Endothelial cell of umbilical vein (primary cell): ENCODE data around the gene ZNF526. TPM values are rescaled to one million over a fixed set of nuclear protein-coding genes. Genes with fewer than 3 reads are reported as not detected.

Experiments
- BruUV-seq: library from RNA; stranded (reverse); fragments of 400-500 nt; replicated peaks from 2 replicates; lab custom pipeline; 2021; lab: Mats Ljungman, UMichigan
- CTCF ChIA-PET: fragments of 300-600, 350-600 bp; sonication (Branson Sonifier 250); formaldehyde crosslinking; loops from one replicate; lab custom pipeline; 2021; ENCODE audit warnings: antibody characterized with exemption, inconsistent platforms; lab: Charles Lee
- POLR2A ChIA-PET: fragments of 300-600, 350-600 bp; sonication (Branson Sonifier 250); formaldehyde crosslinking; loops from one replicate; lab custom pipeline; 2021; ENCODE audit warnings: antibody characterized with exemption, inconsistent platforms; lab: Charles Lee
- DNase-seq: peaks from one replicate; pipeline ENCODE4 v3.0.0-alpha.2; 2011; ENCODE audit warnings: low read depth, low spot score
- FAIRE-seq: peaks from 2 replicates; lab custom pipeline; 2011; peaks lifted over from hg19 to GRCh38; lab: Jason Lieb, UNC
- H2AFZ ChIP-seq: 2 replicates; pipeline ENCODE4 v1.6.0; 2012; ENCODE audit warnings: low read depth, low read length, control low read depth, inconsistent platforms
- H3K27ac ChIP-seq: 2 replicates; pipeline ENCODE4 v1.5.1; 2011; ENCODE audit warnings: low read depth, mild to moderate bottlenecking, control low read depth, low read length, moderate library complexity; ENCODE audit not compliant: insufficient read depth
- H3K27me3 ChIP-seq, 2 experiments: 2 replicates each; pipeline versions ENCODE4 v1.6.0 to v1.6.1; 2011; ENCODE audit warnings: low read length in 2 of 2, mixed read lengths in 1 of 2; ENCODE audit not compliant: control insufficient read depth in 2 of 2, insufficient read depth in 2 of 2
- H3K36me3 ChIP-seq, 2 experiments: 2 replicates in 1 of 2; 3 replicates in 1 of 2; pipeline ENCODE4 v1.5.1; 2011; ENCODE audit warnings: low read length in 2 of 2, mild to moderate bottlenecking in 1 of 2, moderate library complexity in 1 of 2; ENCODE audit not compliant: control insufficient read depth in 2 of 2, insufficient read depth in 2 of 2; ENCODE audit errors: extremely low read depth in 1 of 2
- H3K4me1 ChIP-seq: 3 replicates; pipeline ENCODE4 v1.5.1; 2011; ENCODE audit warnings: mild to moderate bottlenecking, low read length; ENCODE audit not compliant: control insufficient read depth, insufficient read depth; ENCODE audit errors: extremely low read depth
- H3K4me2 ChIP-seq: 2 replicates; pipeline ENCODE4 v1.6.1; 2011; ENCODE audit warnings: low read length, control low read depth, mixed read lengths; ENCODE audit not compliant: insufficient read depth
- H3K4me3 ChIP-seq, 3 experiments: fragments of 200-600 bp in 1 of 3; sonication (generic), shearing (Covaris generic) in 1 of 3; replicated peaks in 1 of 3; 2 replicates each; pipeline ENCODE4 v1.5.1; 2011 to 2016; ENCODE audit warnings: control low read depth in 3 of 3, low read length in 3 of 3, mild to moderate bottlenecking in 2 of 3, inconsistent platforms in 1 of 3, low read depth in 1 of 3, moderate library complexity in 1 of 3; ENCODE audit not compliant: insufficient read depth in 1 of 3
- H3K79me2 ChIP-seq: 2 replicates; pipeline ENCODE4 v1.6.0; 2012; ENCODE audit warnings: low read length, inconsistent platforms; ENCODE audit not compliant: control insufficient read depth, insufficient read depth
- H3K9ac ChIP-seq: replicated peaks from 2 replicates; pipeline ENCODE3; 2011; ENCODE audit warnings: low read length, control low read depth; ENCODE audit not compliant: insufficient read depth; ENCODE audit errors: extremely low read depth
- H3K9me1 ChIP-seq: replicated peaks from 3 replicates; pipeline ENCODE4 v1.6.0; 2011; ENCODE audit warnings: mild to moderate bottlenecking, low read length; ENCODE audit not compliant: control insufficient read depth, insufficient read depth; ENCODE audit errors: extremely low read depth
- H3K9me3 ChIP-seq: replicated peaks from 2 replicates; pipeline ENCODE4 v1.5.1; 2012; ENCODE audit warnings: low read length, inconsistent platforms; ENCODE audit not compliant: control insufficient read depth, insufficient read depth
- H4K20me1 ChIP-seq: replicated peaks from 2 replicates; pipeline ENCODE3; 2011; ENCODE audit warnings: mild to moderate bottlenecking, low read length; ENCODE audit not compliant: control insufficient read depth, insufficient read depth; ENCODE audit errors: extremely low read depth
- CTCF ChIP-seq, 2 donors: IDR thresholded peaks; 1 replicate in 1 of 2; 2 replicates in 1 of 2; pipeline ENCODE4 v1.5.1; 2011; ENCODE audit warnings: low read length in 2 of 2, mild to moderate bottlenecking in 2 of 2, moderate library complexity in 2 of 2, control low read depth in 1 of 2, inconsistent platforms in 1 of 2, low read depth in 1 of 2; ENCODE audit not compliant: insufficient read depth in 1 of 2; ENCODE audit errors: extremely low read depth in 1 of 2
- EZH2 ChIP-seq: IDR thresholded peaks from 2 replicates; pipeline ENCODE4 v1.6.1; 2012; ENCODE audit warnings: borderline replicate concordance, low read depth, mild to moderate bottlenecking, moderate library complexity, low read length, inconsistent platforms; ENCODE audit not compliant: severe bottlenecking
- FOS ChIP-seq: IDR thresholded peaks from 2 replicates; pipeline ENCODE4 v1.6.1; 2011; ENCODE audit warnings: mild to moderate bottlenecking, low read length, moderate library complexity, borderline replicate concordance; ENCODE audit not compliant: insufficient read depth
- GATA2 ChIP-seq: IDR thresholded peaks from 2 replicates; pipeline ENCODE4 v1.7.0; 2011; ENCODE audit warnings: low read depth, mild to moderate bottlenecking, moderate library complexity, mixed read lengths, low read length; ENCODE audit not compliant: insufficient read length, insufficient read depth
- JUN ChIP-seq: IDR thresholded peaks from 2 replicates; pipeline ENCODE4 v1.6.1; 2011; ENCODE audit warnings: borderline replicate concordance, low read depth; ENCODE audit not compliant: insufficient read length, insufficient read depth
- MYC ChIP-seq: IDR thresholded peaks from one replicate; pipeline ENCODE4 v1.6.1; 2011; ENCODE audit warnings: mild to moderate bottlenecking, low read depth, low read length
- POLR2A ChIP-seq: IDR thresholded peaks from 2 replicates; pipeline ENCODE4 v1.6.1; 2012; ENCODE audit warnings: low read depth, mild to moderate bottlenecking, control low read depth, low read length
- POLR2AphosphoS5 ChIP-seq: IDR thresholded peaks from 2 replicates; pipeline ENCODE4 v1.6.1; 2012; ENCODE audit warnings: low read depth, mild to moderate bottlenecking, control low read depth, low read length, moderate library complexity; ENCODE audit not compliant: insufficient read depth
- dilution Hi-C: fragments of 300-500 bp; cut with MboI; formaldehyde crosslinking; loops from one replicate; pipeline ENCODE4 v1.15.0; 2019; ENCODE audit warnings: low sequenced_read_pairs; ENCODE audit not compliant: extremely low pct_ligation_motif_present
- intact Hi-C: fragments of 100-400 bp; cut with micrococcal nuclease; formaldehyde crosslinking; loops from one replicate; pipeline ENCODE4 v1.10.0; 2022
- polyA plus RNA-seq, 4 experiments: library from polyadenylated mRNA; depleted of rRNA in 3 of 4; stranded (reverse) in 3 of 4; unstranded in 1 of 4; fragments of >200 nt; gene quantifications; 2 replicates each; pipeline versions ENCODE4 v1.2.1 to v1.2.3, GENCODE V29; 2011 to 2012; ENCODE audit warnings: missing spikeins in 1 of 4
- total RNA-seq: library from RNA; stranded (reverse); gene quantifications from 2 replicates; pipeline ENCODE4 v1.2.3, GENCODE V29; 2021
- TF ChIP-seq, protein P1 (sequence below): IDR thresholded peaks from 2 replicates; pipeline ENCODE4 v1.6.1; 2011; ENCODE audit not compliant: insufficient read depth, insufficient read length

Gene ZNF526
- total and polyA plus RNA-seq, 2 donors (not counting 3 experiments of a cell fraction or from before 2014, with no cell fraction given) = 6.5 to 13.3 TPM

GRCh38 chr19:42244347-42245220, 24.5 kb downstream of the ZNF526 start:
- BruUV-seq = TSS peak; percentile 3
- dilution Hi-C loops = no loop called here

More at GRCh38 chr19:42244347-42245220, 24.5 kb downstream of the ZNF526 start:
- Histone ChIP-seq H3K9me1 (no peaks in the 10 kb centered on the region), H3K27ac (peak overlapping the region; percentile 67), H3K9ac (peak overlapping the region; percentile 56), H3K36me3 (peaks cover 3 to 21% of the 10 kb centered on the region in 2 experiments), H3K4me3 (peak overlapping the region; percentile 49 to 71 (median 69)), H3K27me3 (no peaks in the 10 kb centered on the region), H3K9me3 (no peaks in the 10 kb centered on the region), H2AFZ (peak overlapping the region; percentile 80), H3K79me2 (peaks cover 28% of the 10 kb centered on the region), H3K4me2 (peak overlapping the region; percentile 83), H3K4me1 (peaks cover 30% of the 10 kb centered on the region), H4K20me1 (no peaks in the 10 kb centered on the region)
- FAIRE-seq (peak; percentile 97), DNase-seq (peak; percentile 96)
- TF ChIP-seq POLR2A = no peak
- no peak for TF ChIP-seq JUN
- TF ChIP-seq GATA2 = no peak
- no peak for TF ChIP-seq FOS
- TF ChIP-seq CTCF (IDR thresholded peaks at IDR 0.05; ENCODE audit: extremely low read depth in 1 of 2, insufficient read depth in 1 of 2, low read depth in 1 of 2, low read length in 2 of 2) = peak; percentile 57 to 72
- no peak for TF ChIP-seq MYC
- peak; percentile 18 for TF ChIP-seq POLR2AphosphoS5
- TF ChIP-seq, protein P1, sequence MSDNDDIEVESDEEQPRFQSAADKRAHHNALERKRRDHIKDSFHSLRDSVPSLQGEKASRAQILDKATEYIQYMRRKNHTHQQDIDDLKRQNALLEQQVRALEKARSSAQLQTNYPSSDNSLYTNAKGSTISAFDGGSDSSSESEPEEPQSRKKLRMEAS = peak; percentile 57
- TF ChIP-seq EZH2 = no peak
- ChIA-PET CTCF (interaction anchor here (0.7 to 11.8 kb wide), 11 partner anchors 11 to 131 kb away, joined by 3 to 365 read pairs (median 6); partner anchors contain the start of genes ERF, POU2F2 and ZNF526), POLR2A (interaction anchor here (0.6 to 1.0 kb wide), 2 partner anchors 21 to 35 kb away, joined by 3 to 5 read pairs; no protein-coding TSS in a partner anchor)
- intact Hi-C loops = loop anchor here (1.0 kb wide), 6 partner anchors 9 to 136 kb away; partner anchors contain the start of gene MEGF8
